Measurements from ENCODE around the gene EML4. TPM values are rescaled to one million over a fixed set of nuclear protein-coding genes. Genes with fewer than 3 reads are reported as not detected.

The EML4 gene
- total and polyA plus RNA-seq, 2 donors (not counting 1 experiment from before 2014, with no cell fraction given): 49.4 to 134 TPM

DNA sequence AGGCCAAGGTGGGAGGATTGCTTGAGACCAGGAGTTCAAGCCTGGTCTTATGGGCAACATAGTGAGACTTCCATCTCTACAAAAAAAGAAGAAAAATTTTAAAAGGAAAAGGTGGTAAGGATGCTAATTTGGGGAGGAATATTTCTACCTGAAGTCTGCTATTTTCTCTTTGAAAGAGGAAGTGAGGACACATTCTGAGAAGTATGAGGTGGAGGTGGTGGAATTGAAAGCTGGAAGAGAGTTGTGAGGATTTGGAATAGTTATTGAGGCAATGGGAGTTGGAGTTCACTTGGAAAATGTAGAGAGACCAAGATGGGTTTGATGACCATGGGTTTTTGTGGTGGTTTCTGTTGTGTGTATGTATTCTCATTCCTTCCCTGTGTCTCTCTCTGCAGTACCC is 29.3 kb downstream of the EML4 start:
- Histone ChIP-seq H3K36me3 (replicated peaks in 1 of 2; ENCODE audit: control extremely low read depth in 1 of 2, control insufficient read depth in 1 of 2, extremely low read depth in 1 of 2, insufficient read depth in 2 of 2, low read length in 1 of 2) (peaks cover 1 to 2% of the 10 kb centered on the region in 2 experiments), H3K27ac (ENCODE audit: low read length in 2 of 2) (no peak overlapping the region), H3K79me2 (ENCODE audit: control insufficient read depth, insufficient read depth, low read length) (peaks cover 100% of the 10 kb centered on the region), H3K9me3 (ENCODE audit: control extremely low read depth in 1 of 3, control insufficient read depth in 2 of 3, insufficient read depth in 1 of 3, low read length in 2 of 3) (no peaks in the 10 kb centered on the region), H3K9ac (ENCODE audit: low read length) (no peak overlapping the region), H3K27me3 (replicated peaks in 1 of 4; ENCODE audit: control extremely low read depth in 1 of 4, control insufficient read depth in 3 of 4, insufficient read depth in 4 of 4, low read length in 3 of 4) (no peaks in the 10 kb centered on the region), H3K4me1 (ENCODE audit: control insufficient read depth in 2 of 2, insufficient read depth in 2 of 2, low read length in 2 of 2) (peaks cover 30 to 35% of the 10 kb centered on the region in 2 donors), H2AFZ (ENCODE audit: insufficient read depth, low read depth, low read length, poor library complexity, severe bottlenecking) (no peak overlapping the region), H4K20me1 (ENCODE audit: control insufficient read depth, insufficient read depth, low read length, poor library complexity, severe bottlenecking) (peaks cover 67% of the 10 kb centered on the region), H3K4me3 (ENCODE audit: control extremely low read depth in 1 of 5, extremely low read depth in 1 of 5, insufficient read depth in 1 of 5, low read depth in 2 of 5, low read length in 4 of 5) (no peak overlapping the region), H3K4me2 (replicated peaks; ENCODE audit: low read depth, low read length, poor library complexity, severe bottlenecking) (no peak overlapping the region)
- ChIA-PET POLR2A (no interaction called here), CTCF (interaction anchor here (1.4 to 4.5 kb wide), 6 partner anchors 12 to 112 kb away, joined by 3 to 41 read pairs (median 6); no protein-coding TSS in a partner anchor)
- Mint-ChIP-seq H3K27ac (no peak overlapping the region), H3K4me3 (no peak overlapping the region), H3K4me1 (peaks cover 62% of the 10 kb centered on the region), H3K9me3 (ENCODE audit: insufficient read depth) (no peaks in the 10 kb centered on the region), H3K27me3 (no peaks in the 10 kb centered on the region)
- ATAC-seq (ENCODE audit: low read depth): no peak
- no peak for TF ChIP-seq EZH2 (IDR thresholded peaks at IDR 0.05; ENCODE audit: borderline replicate concordance, insufficient read depth, low read depth, low read length, poor library complexity, severe bottlenecking)
- TF ChIP-seq, protein P1, sequence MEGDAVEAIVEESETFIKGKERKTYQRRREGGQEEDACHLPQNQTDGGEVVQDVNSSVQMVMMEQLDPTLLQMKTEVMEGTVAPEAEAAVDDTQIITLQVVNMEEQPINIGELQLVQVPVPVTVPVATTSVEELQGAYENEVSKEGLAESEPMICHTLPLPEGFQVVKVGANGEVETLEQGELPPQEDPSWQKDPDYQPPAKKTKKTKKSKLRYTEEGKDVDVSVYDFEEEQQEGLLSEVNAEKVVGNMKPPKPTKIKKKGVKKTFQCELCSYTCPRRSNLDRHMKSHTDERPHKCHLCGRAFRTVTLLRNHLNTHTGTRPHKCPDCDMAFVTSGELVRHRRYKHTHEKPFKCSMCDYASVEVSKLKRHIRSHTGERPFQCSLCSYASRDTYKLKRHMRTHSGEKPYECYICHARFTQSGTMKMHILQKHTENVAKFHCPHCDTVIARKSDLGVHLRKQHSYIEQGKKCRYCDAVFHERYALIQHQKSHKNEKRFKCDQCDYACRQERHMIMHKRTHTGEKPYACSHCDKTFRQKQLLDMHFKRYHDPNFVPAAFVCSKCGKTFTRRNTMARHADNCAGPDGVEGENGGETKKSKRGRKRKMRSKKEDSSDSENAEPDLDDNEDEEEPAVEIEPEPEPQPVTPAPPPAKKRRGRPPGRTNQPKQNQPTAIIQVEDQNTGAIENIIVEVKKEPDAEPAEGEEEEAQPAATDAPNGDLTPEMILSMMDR (IDR thresholded peaks at IDR 0.05): no peak
- intact Hi-C loops (cut with micrococcal nuclease): loop anchor here (5.0 kb wide), 3 partner anchors 36 to 81 kb away; no protein-coding TSS in a partner anchor
- DNase-seq: no peak

DNA sequence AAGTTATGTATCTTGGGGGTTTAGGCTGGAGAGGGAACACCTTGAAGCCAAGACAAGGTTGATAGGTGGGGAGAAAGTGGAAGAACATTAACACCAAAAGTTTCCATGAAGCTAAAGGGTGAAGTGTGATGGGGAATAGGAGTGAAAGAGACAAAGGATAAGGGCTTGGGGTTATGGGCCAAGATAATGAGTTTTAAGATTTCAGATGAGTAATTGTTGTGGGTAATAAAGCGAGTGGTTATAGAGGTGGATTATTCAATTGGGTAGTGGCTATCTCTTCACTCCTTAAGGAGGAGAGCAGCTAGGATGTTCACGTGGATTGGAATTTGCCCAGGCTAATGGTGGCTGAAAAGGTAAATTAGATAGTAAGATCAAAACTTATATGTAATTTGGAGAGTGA is 29.8 kb downstream of the EML4 start:
- no peaks in the 10 kb centered on the region for H3K9me3 ChIP-seq (ENCODE audit: control extremely low read depth in 1 of 3, control insufficient read depth in 2 of 3, insufficient read depth in 1 of 3, low read length in 2 of 3)
- peaks cover 100% of the 10 kb centered on the region for H3K79me2 ChIP-seq (ENCODE audit: control insufficient read depth, insufficient read depth, low read length)
- ATAC-seq (ENCODE audit: low read depth) (no peak), DNase-seq (no peak)
- CTCF ChIA-PET: interaction anchor here (1.5 to 4.5 kb wide), 5 partner anchors 13 to 112 kb away, joined by 3 to 41 read pairs (median 6); no protein-coding TSS in a partner anchor
- H3K9me3 Mint-ChIP-seq (ENCODE audit: insufficient read depth): no peaks in the 10 kb centered on the region
- H3K27ac ChIP-seq (ENCODE audit: low read length in 2 of 2): no peak overlapping the region
- H2AFZ ChIP-seq (ENCODE audit: insufficient read depth, low read depth, low read length, poor library complexity, severe bottlenecking): no peak overlapping the region
- peaks cover 62% of the 10 kb centered on the region for H3K4me1 Mint-ChIP-seq
- H3K27me3 ChIP-seq (replicated peaks in 1 of 4; ENCODE audit: control extremely low read depth in 1 of 4, control insufficient read depth in 3 of 4, insufficient read depth in 4 of 4, low read length in 3 of 4): no peaks in the 10 kb centered on the region
- POLR2A ChIA-PET: no interaction called here
- WGBS (ENCODE audit: insufficient coverage): 95% methylated on average over 2 of the region's 2 CpGs
- H3K9ac ChIP-seq (ENCODE audit: low read length): no peak overlapping the region
- H3K36me3 ChIP-seq (replicated peaks in 1 of 2; ENCODE audit: control extremely low read depth in 1 of 2, control insufficient read depth in 1 of 2, extremely low read depth in 1 of 2, insufficient read depth in 2 of 2, low read length in 1 of 2): peaks cover 1 to 2% of the 10 kb centered on the region in 2 experiments
- no peak overlapping the region for H3K4me3 ChIP-seq (ENCODE audit: control extremely low read depth in 1 of 5, extremely low read depth in 1 of 5, insufficient read depth in 1 of 5, low read depth in 2 of 5, low read length in 4 of 5)
- H3K4me2 ChIP-seq (replicated peaks; ENCODE audit: low read depth, low read length, poor library complexity, severe bottlenecking): no peak overlapping the region
- H3K4me3 Mint-ChIP-seq: no peak overlapping the region
- no peaks in the 10 kb centered on the region for H3K27me3 Mint-ChIP-seq
- H4K20me1 ChIP-seq (ENCODE audit: control insufficient read depth, insufficient read depth, low read length, poor library complexity, severe bottlenecking): peaks cover 68% of the 10 kb centered on the region
- peaks cover 26 to 34% of the 10 kb centered on the region in 2 donors for H3K4me1 ChIP-seq (ENCODE audit: control insufficient read depth in 2 of 2, insufficient read depth in 2 of 2, low read length in 2 of 2)
- intact Hi-C loops (cut with micrococcal nuclease): loop anchor here (5.0 kb wide), 3 partner anchors 37 to 82 kb away; no protein-coding TSS in a partner anchor
- no peak overlapping the region for H3K27ac Mint-ChIP-seq
- TF ChIP-seq, protein P1 (IDR thresholded peaks at IDR 0.05): no peak
- TF ChIP-seq EZH2 (IDR thresholded peaks at IDR 0.05; ENCODE audit: borderline replicate concordance, insufficient read depth, low read depth, low read length, poor library complexity, severe bottlenecking): no peak
